Anterior cingulate cortex (tissue), 58 donors: ENCODE results near the gene MAN1C1.

Experiments
- DNase-seq, 58 donors: peaks; one replicate each; lab custom pipeline; 2025; lab: John Stamatoyannopoulos, UW

MAN1C1 gene

GRCh38 chr1:25807480-25808390, 191.1 kb downstream of the MAN1C1 start:
- DNase-seq, result peak in 18 of 58 donors; percentile 9 to 67 (median 37)

GRCh38 chr1:25808481-25809244, 192.1 kb downstream of the MAN1C1 start:
- no peak for DNase-seq

DNA sequence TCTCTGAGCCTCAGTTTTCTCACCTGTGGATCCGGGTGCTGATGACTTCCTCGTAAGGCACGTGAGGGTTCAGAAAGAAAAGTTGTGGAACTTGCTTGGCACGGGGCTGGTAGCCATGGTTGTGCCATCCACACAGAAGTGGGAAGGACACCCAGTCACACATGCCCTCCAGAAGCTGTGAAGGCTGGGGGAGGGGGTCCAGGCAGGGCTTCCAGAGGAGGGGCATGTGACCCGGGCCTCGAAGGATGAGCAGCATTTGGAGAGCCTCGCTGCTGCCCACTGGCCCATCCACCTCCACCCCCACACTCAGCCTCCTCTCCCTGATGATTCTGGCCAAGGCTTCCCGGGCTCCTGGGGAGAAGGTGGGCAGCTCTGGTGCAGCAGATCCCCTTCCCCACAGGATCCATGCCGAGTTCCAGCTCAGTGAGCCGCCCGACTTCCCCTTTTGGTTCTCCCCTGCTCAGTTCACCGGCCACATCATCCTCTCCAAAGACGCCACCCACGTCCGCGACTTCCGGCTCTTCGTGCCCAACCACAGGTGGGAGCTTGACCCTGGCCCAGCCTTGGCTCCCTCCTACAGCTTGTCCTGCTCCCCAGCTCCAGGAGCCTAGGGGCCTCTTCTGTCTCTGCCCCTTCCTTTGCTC, 192.8 kb downstream of the MAN1C1 start:
- DNase-seq, result no peak

DNA sequence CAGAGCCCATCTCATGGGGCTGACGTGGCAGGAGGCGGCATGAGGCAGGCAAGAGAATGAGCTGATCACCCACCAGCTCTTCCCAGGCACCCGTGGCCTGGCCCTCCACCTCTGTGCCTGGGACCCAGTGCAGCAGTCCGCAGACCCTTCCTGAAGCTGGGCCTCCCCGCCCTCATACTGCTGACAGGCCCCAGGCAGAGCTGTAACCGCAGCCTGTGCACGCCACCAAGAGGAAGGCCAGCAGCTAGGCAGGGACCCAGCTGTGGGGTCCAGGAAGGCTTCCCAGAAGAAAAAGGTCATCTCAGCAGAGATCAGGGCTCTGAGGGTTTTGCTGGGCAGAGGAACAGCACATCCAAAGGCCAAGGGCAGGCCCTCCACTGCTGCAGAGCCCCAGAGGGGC, 193.3 kb downstream of the MAN1C1 start:
- DNase-seq, result no peak

DNA sequence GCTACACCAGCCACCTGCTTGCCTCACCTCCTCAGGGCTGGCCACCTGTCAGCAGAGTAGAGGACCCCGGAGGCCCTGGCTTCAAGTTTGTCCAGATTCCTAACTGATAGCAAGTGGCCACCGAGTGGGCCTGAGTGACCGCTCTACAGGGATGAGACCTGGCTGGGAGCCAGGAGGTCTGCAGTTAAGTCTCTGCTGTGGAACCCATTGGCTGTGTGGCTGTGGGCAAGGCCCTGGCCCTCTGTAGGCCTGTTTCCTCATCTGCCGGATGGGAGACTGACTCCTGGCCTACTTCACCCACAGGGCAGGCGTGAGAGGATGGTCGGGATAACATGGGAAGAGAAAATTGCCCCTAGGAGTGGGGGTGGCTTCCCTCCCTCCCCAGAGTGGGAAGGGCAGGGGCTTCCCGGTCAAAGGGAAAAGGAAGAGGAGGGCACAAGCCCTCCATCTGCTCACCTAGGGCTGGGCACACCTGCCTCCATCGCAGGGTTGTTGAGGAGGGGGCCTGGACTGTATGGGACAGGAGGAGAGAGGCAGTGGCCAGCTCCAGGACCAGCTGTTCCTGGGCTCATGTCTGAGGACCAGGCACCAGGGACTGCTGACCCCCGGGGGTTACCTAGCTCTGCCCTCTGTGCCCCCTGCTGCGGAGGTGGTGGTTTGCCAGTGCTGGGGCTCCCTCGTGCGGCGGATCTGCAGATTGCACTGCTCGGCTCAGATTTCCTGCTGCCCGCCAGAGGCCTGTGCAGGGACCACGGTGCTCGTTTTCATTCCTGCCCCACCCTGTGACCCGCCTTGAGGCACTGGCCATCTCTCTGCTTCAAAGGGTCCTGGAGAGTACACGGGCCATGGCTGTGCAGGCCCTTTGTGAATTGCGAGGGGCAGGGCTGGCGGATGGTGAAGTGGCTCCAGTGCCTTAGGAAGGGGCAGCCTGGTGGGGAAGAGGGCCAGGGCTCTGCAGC, 194.0 kb downstream of the MAN1C1 start:
- peak in 49 of 58 donors; percentile 16 to 85 (median 47) for DNase-seq

- no peak for DNase-seq
Observed at GRCh38 chr1:25811384-25812082, 194.9 kb downstream of the MAN1C1 start.

- no peak for DNase-seq
Observed at GRCh38 chr1:25813071-25813733, 196.6 kb downstream of the MAN1C1 start.

GRCh38 chr1:25813734-25814471, 197.3 kb downstream of the MAN1C1 start:
- DNase-seq, result no peak

GRCh38 chr1:25814549-25815087, 198.0 kb downstream of the MAN1C1 start:
- DNase-seq, result no peak

- no peak for DNase-seq
Observed at GRCh38 chr1:25815208-25816111, 198.9 kb downstream of the MAN1C1 start.

DNA sequence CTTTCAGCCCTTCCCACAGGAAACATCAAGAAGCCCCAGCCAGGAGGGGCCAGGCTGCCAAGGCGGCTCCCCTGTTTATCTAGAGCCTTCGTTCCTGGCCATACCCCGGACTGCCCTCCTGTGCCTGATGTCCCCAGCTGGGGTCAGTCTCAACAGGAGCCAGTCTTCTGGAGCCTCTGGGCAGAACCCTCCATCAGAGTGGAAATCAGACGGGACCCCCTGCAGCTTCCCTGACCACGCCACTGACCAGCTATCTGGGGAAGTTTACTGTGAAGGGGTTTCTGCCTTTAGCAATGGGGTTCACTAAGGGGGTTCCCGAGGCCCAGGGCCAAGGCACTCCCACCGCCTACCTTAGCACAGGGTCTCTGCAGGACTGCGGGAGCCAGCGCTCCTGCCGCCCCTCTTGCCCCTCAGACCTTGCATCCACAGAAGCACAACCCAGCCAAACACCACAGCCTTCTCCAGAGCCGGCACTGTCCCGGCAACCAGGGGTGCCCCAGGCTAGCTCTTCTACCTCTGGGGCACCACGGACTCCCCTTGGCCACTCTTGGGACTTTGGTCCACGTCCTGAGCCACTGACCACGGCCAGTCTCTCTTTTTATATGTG, 199.6 kb downstream of the MAN1C1 start:
- no peak for DNase-seq

DNA sequence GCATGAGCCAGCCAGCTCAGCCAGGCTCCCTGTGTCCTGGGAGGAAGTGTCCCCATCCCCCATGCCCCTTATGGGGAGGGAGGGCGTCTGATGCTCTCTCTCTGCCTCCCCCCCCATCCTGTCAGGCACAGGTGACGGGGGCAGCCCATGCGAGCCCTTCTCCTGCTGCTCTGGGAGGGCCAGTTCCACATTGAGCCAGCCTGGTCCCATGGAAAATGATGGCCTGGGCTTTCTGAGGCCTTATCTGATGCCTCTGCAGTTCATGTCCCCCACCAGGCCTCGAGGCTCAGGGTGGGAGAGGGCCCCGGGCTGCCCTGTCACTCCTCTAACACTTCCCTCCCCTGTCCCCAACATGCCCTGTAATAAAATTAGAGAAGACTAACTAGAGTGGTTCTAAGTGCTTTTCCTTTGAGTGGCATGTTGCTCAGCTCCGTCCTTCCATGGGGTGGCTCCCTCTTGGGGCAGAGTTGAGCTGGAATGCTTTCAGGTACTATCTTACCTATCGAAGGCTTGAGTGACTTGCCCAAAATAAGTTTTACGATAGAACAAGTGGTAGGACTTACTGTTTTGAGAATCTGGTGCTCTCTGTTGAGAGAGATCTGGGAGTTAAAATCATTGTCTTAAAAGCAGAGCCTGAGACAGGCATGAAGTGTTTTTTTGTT, 201.4 kb downstream of the MAN1C1 start:
- DNase-seq, result no peak

GRCh38 chr1:25818569-25818968, 202.0 kb downstream of the MAN1C1 start:
- no peak for DNase-seq

- DNase-seq, result peak in 57 of 58 donors; percentile 35 to 90 (median 81)
Observed at GRCh38 chr1:25819491-25820246, 203.1 kb downstream of the MAN1C1 start, which contains the start of gene MTFR1L. Gene MTFR1L, plus strand, starts transcription at chr1:25819954. Its CDS starts 3,151 bp downstream, at chr1:25823105.
